Measurements from ENCODE around the gene CLDN5. TPM values are rescaled to one million over a fixed set of nuclear protein-coding genes. Genes with fewer than 3 reads are reported as not detected.

CLDN5 gene
- total RNA-seq, 1 donor from 2014 or later, result 1.6 TPM

GRCh38 chr22:19514831-19515565 is 9.2 kb downstream of the CLDN5 start:
- Histone ChIP-seq H3K27me3 (ENCODE audit: control insufficient read depth, insufficient read depth, low read length) (no peaks in the 10 kb centered on the region), H3K36me3 (ENCODE audit: control insufficient read depth, insufficient read depth, low read length) (no peaks in the 10 kb centered on the region), H3K4me3 (ENCODE audit: low read depth, low read length) (no peak overlapping the region)
- TF ChIP-seq CTCF (IDR thresholded peaks at IDR 0.05; ENCODE audit: insufficient read depth, low read length, poor library complexity, severe bottlenecking), result no peak
- no peak for DNase-seq (ENCODE audit: low read depth)

GRCh38 chr22:19513823-19514222 is 10.4 kb downstream of the CLDN5 start:
- DNase-seq (ENCODE audit: low read depth), result no peak
- Histone ChIP-seq H3K4me3 (ENCODE audit: low read depth, low read length) (no peak overlapping the region), H3K27me3 (ENCODE audit: control insufficient read depth, insufficient read depth, low read length) (no peaks in the 10 kb centered on the region), H3K36me3 (ENCODE audit: control insufficient read depth, insufficient read depth, low read length) (no peaks in the 10 kb centered on the region)
- TF ChIP-seq CTCF (IDR thresholded peaks at IDR 0.05; ENCODE audit: insufficient read depth, low read length, poor library complexity, severe bottlenecking), result no peak

- Histone ChIP-seq H3K27me3 (ENCODE audit: control insufficient read depth, insufficient read depth, low read length) (no peaks in the 10 kb centered on the region), H3K36me3 (ENCODE audit: control insufficient read depth, insufficient read depth, low read length) (no peaks in the 10 kb centered on the region), H3K4me3 (ENCODE audit: low read depth, low read length) (no peak overlapping the region)
- no peak for DNase-seq (ENCODE audit: low read depth)
- no peak for TF ChIP-seq CTCF (IDR thresholded peaks at IDR 0.05; ENCODE audit: insufficient read depth, low read length, poor library complexity, severe bottlenecking)
Measured at GRCh38 chr22:19510919-19511341, 13.3 kb downstream of the CLDN5 start.

GRCh38 chr22:19509923-19510322 is 14.3 kb downstream of the CLDN5 start:
- no peak for TF ChIP-seq CTCF (IDR thresholded peaks at IDR 0.05; ENCODE audit: insufficient read depth, low read length, poor library complexity, severe bottlenecking)
- Histone ChIP-seq H3K4me3 (ENCODE audit: low read depth, low read length) (no peak overlapping the region), H3K27me3 (ENCODE audit: control insufficient read depth, insufficient read depth, low read length) (no peaks in the 10 kb centered on the region), H3K36me3 (ENCODE audit: control insufficient read depth, insufficient read depth, low read length) (no peaks in the 10 kb centered on the region)
- DNase-seq (ENCODE audit: low read depth), result no peak

GRCh38 chr22:19509191-19509590 is 15.0 kb downstream of the CLDN5 start:
- Histone ChIP-seq H3K27me3 (ENCODE audit: control insufficient read depth, insufficient read depth, low read length) (no peaks in the 10 kb centered on the region), H3K4me3 (ENCODE audit: low read depth, low read length) (no peak overlapping the region), H3K36me3 (ENCODE audit: control insufficient read depth, insufficient read depth, low read length) (no peaks in the 10 kb centered on the region)
- no peak for TF ChIP-seq CTCF (IDR thresholded peaks at IDR 0.05; ENCODE audit: insufficient read depth, low read length, poor library complexity, severe bottlenecking)
- DNase-seq (ENCODE audit: low read depth), result no peak
